HG02840 (cell line): ENCODE measurements around the gene AMY2A.
"Not testable (repeated sequence)": the region's sequence is repeated elsewhere in the genome, so short reads cannot be mapped to it uniquely, and the experiment has no call there.

Experiments used
- ATAC-seq: cut with Tn5 transposase; IDR thresholded peaks from one replicate; pipeline ENCODE4 v1.9.1; 2021; ENCODE audit warnings: mild to moderate bottlenecking, moderate library complexity, moderate number of reproducible peaks; ENCODE audit not compliant: unreplicated experiment, low FRiP score

AMY2A gene

DNA sequence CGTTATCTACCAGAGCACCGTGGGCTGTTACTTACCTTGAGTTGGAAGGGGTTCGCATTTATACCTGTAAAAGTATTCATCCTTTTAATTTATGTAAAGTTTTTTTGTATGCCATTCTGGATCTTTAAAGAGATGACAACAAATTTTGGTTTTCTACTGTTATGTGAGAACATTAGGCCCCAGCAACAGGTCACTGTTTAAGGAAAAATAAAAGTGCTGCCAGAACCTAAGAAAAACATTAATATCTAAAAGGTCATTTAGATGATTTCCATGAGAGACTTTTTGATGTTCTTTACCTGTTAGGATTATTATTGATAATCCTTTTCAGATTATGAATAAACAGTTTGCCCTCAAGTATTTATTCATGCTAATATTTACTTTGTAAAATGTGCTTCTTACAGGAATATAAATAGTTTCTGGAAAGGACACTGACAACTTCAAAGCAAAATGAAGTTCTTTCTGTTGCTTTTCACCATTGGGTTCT lies at the start of gene AMY2A:
TSS of gene AMY2A (plus strand) at position 434 of the 484 bp plus-strand sequence. CDS start at position 448, 14 bp downstream.
- ATAC-seq = not testable (repeated sequence)

GRCh38 chr1:103569493-103569892 lies 47.7 kb upstream of the AMY2A start:
- ATAC-seq = no peak

DNA sequence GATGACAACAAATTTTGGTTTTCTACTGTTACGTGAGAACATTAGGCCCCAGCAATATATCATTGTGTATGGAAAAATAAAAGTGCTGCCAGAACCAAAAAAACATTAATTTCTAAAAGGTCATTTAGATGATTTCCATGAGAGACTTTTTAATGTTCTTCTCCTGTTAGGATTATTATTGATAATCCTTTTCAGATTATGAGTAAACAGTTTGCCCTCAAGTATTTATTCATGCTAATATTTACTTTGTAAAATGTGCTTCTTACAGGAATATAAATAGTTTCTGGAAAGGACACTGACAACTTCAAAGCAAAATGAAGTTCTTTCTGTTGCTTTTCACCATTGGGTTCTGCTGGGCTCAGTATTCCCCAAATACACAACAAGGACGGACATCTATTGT lies 45.9 kb upstream of the AMY2A start, which contains the start of gene AMY2B:
TSS of gene AMY2B (plus strand) at position 301 of the 400 bp plus-strand sequence. CDS start at position 315, 14 bp downstream.
- not testable (repeated sequence) for ATAC-seq

DNA sequence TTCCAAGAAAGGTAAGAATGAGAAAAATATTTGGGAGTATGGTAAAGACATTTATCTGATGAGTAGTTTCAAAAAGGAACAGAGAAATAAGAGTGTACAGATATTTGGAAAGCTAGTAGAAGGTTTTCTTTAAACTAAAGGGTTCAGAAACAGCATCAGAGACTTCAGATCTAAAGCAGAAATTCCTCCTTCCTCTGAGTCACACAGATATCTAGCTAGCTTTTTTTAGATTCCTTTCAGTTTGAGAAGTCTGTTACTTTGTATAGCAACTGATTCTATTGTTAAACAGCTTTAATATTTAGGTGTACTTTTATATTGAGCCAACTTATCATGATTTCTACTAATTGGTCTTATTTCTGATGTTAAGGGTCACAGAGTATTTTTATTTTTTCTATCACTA lies 41.2 kb upstream of the AMY2A start:
- no peak for ATAC-seq

DNA sequence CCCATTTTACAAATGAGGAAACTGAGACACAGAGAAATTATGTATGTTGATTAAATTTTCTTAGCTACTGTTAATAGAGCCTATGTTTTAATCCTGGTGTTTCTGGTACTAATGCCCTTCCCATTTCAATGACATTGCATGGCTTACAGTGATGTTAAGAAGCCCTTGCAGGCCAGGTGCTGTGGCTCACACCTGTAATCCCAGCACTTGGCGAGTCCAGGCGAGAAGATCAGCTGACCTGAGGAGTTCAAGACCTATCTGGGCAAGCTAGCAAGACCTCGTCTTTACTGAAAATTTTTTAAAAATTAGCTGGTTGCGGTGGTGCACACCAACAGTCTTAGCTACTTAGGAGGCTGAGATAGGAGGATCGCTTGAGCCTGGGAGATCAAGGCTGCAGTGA lies 40.4 kb upstream of the AMY2A start:
- not testable (repeated sequence) for ATAC-seq

GRCh38 chr1:103582464-103582863 lies 34.8 kb upstream of the AMY2A start:
- ATAC-seq = no peak

- ATAC-seq = no peak
Observed at GRCh38 chr1:103583887-103584286, 33.3 kb upstream of the AMY2A start.

GRCh38 chr1:103584537-103584936 lies 32.7 kb upstream of the AMY2A start:
- ATAC-seq = no peak

GRCh38 chr1:103602740-103603139 lies 14.5 kb upstream of the AMY2A start:
- not testable (repeated sequence) for ATAC-seq

- no peak for ATAC-seq
Observed at GRCh38 chr1:103616362-103616761, 865 bp upstream of the AMY2A start.

- ATAC-seq = not testable (repeated sequence)
Observed at GRCh38 chr1:103627436-103627835, 10.2 kb downstream of the AMY2A start.

- ATAC-seq = not testable (repeated sequence)
Observed at GRCh38 chr1:103641194-103641593, 24.0 kb downstream of the AMY2A start.

GRCh38 chr1:103643908-103644307 lies 26.7 kb downstream of the AMY2A start:
- not testable (repeated sequence) for ATAC-seq

- not testable (repeated sequence) for ATAC-seq
Observed at GRCh38 chr1:103650305-103650704, 33.1 kb downstream of the AMY2A start.

DNA sequence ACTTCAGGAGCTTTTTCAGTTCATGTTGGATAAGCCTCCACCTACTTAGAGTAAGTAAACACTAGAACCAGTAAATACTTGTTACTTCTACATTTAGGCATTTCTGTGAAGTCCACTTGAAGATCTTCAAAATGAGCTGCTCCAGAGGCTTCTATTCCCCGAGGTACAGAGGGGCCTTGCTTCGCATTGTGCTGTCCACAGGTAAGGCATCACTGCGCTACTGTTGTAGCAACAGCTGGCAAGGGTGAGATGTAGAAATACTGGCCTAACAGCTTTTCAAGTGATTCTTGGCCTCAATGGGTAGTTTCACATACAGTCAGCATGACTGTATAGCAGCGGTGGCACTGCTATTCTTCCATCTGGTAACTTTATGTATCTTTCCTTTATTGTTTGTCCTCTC lies 33.7 kb downstream of the AMY2A start:
- not testable (repeated sequence) for ATAC-seq

DNA sequence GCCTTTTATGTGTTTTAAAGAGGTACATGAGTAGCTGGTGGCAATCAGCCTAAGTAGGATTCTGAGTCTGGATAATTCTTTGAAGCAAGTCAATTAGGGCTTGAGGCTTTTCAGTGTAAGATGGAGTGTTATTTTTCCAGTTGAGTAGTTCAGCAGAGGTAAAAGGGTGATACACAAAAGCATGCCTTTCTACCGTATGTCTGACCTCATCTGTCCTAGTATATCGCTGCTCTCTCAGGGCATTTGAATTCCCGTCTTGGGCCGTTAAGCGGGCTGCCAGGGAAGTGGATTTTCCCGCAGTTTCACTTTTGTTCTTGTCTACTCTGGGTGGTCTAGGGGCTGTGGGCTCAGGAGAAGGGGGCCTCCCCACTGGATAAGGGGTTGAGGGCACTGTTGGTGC lies 36.9 kb downstream of the AMY2A start:
- ATAC-seq = not testable (repeated sequence)

DNA sequence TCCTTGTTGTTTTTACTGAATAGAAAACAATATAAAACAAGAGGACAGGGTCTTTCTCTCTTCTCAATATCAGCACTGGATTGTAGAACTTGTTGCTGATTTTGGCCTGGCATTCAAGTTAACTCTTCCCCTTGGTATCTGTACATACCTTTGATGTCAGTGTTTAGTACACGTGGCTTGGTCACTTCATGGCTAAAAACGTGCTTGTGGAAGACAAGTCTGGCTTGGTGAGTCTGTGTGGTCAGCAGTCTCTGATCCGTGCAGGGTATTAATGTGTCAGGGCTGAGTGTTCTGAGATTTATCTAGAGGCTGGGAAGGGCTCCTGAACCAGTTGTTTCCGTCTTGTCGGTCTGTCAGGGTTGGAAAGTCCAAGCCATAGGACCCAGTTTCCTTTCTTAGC lies 38.2 kb downstream of the AMY2A start, which contains the start of gene AMY1A:
TSS of gene AMY1A (plus strand) at position 301 of the 400 bp plus-strand sequence. CDS start 571 bp downstream, outside the sequence.
- not testable (repeated sequence) for ATAC-seq
